DND-41 (cell line): ENCODE data around the gene USB1.

ENCODE experiments used
- CTCF ChIP-seq: IDR thresholded peaks from 2 replicates; pipeline ENCODE4 v1.5.1; 2012; ENCODE audit warnings: borderline replicate concordance, low read length, moderate library complexity, mild to moderate bottlenecking; ENCODE audit not compliant: poor library complexity, severe bottlenecking; ENCODE audit errors: extremely low read depth
- EZH2 ChIP-seq: IDR thresholded peaks from 3 replicates; pipeline ENCODE4 v1.6.1; 2012; ENCODE audit warnings: borderline replicate concordance, low read depth, mild to moderate bottlenecking, moderate library complexity, low read length, inconsistent platforms; ENCODE audit not compliant: severe bottlenecking

GRCh38 chr16:58021661-58022551, 20.7 kb downstream of the USB1 start:
- TF ChIP-seq CTCF (no peak), EZH2 (no peak)
